HFFc6 (cell line): ENCODE data around the gene IDI1. TPM values are rescaled to one million over a fixed set of nuclear protein-coding genes. Genes with fewer than 3 reads are reported as not detected.
A peak's percentile ranks its signal among the peaks of the same experiment; 100 is the strongest.

Experiments used
- DNase-seq: peaks from one replicate; pipeline ENCODE4 v3.0.0-alpha.2; 2018
- H3K27ac Mint-ChIP-seq: 2 replicates; pipeline ENCODE4 v1.8.0; 2020; ENCODE audit warnings: mild to moderate bottlenecking, mixed read lengths
- H3K27me3 Mint-ChIP-seq: 2 replicates; pipeline ENCODE4 v1.8.0; 2021; ENCODE audit warnings: mild to moderate bottlenecking, moderate library complexity, mixed read lengths; ENCODE audit not compliant: insufficient read depth
- H3K36me3 Mint-ChIP-seq: 2 replicates; pipeline ENCODE4 v1.8.0; 2021; ENCODE audit warnings: low read depth, mixed read lengths
- H3K4me1 Mint-ChIP-seq: 2 replicates; pipeline ENCODE4 v1.8.0; 2020; ENCODE audit warnings: low read depth, mixed read lengths
- H3K4me3 Mint-ChIP-seq: 2 replicates; pipeline ENCODE4 v1.8.0; 2020; ENCODE audit warnings: mild to moderate bottlenecking, moderate library complexity, mixed read lengths
- H3K9me3 Mint-ChIP-seq: 2 replicates; pipeline ENCODE4 v1.8.0; 2020; ENCODE audit warnings: mild to moderate bottlenecking, mixed read lengths
- CTCF ChIP-seq: fragments of 200-600 bp; sonication (generic); IDR thresholded peaks from 2 replicates; pipeline ENCODE4 v1.5.0; 2021; ENCODE audit warnings: antibody characterized with exemption, mild to moderate bottlenecking
- total RNA-seq, 6 experiments: library from RNA; stranded (reverse); fragmentation: NEBNext Ultra II Directional; extraction: Animal tissue kit (Norgen Biotek cat#: 25700); gene quantifications; 2 replicates in 1 of 6; 3 replicates in 5 of 6; pipeline ENCODE4 v1.2.3, GENCODE V29; 2021

IDI1 gene
- total RNA-seq, 6 experiments from 2014 or later: 17.5 to 22.8 (median 20.2) TPM

GRCh38 chr10:1084011-1084950 is 35.4 kb upstream of the IDI1 start:
- Mint-ChIP-seq H3K36me3 (peaks cover 49% of the 10 kb centered on the region), H3K27ac (no peak overlapping the region), H3K9me3 (no peaks in the 10 kb centered on the region), H3K4me3 (no peak overlapping the region), H3K27me3 (no peaks in the 10 kb centered on the region; the same call in 1 of the 2 replicates), H3K4me1 (no peaks in the 10 kb centered on the region)
- no peak for DNase-seq
- no peak for TF ChIP-seq CTCF

DNA sequence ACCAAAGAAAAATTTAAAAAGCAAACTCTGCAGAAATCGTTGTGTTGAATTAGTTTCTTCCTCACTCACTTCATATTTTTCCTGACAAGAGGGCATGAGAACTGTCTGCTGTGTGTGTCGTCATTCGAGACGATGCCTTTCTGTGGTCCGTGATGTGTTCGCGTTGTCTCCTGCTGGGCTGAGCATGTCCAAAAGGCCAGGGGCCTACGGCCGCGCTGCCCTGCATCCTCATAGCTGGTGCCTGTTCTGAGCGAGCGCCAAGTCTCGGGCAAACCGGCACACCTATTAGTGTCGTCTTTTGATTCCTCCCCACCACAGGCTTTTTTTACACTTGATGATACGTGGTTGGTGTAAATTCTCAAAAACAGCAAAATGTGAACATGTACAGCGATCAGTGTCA is 34.7 kb upstream of the IDI1 start:
- no peaks in the 10 kb centered on the region for H3K4me1 Mint-ChIP-seq
- peaks cover 47% of the 10 kb centered on the region for H3K36me3 Mint-ChIP-seq
- TF ChIP-seq CTCF: no peak
- DNase-seq: no peak
- no peak overlapping the region for H3K4me3 Mint-ChIP-seq
- no peaks in the 10 kb centered on the region; the same call in 1 of the 2 replicates for H3K27me3 Mint-ChIP-seq
- H3K27ac Mint-ChIP-seq: no peak overlapping the region
- H3K9me3 Mint-ChIP-seq: no peaks in the 10 kb centered on the region

- peaks cover 21% of the 10 kb centered on the region for H3K36me3 Mint-ChIP-seq
- TF ChIP-seq CTCF: no peak
- H3K27me3 Mint-ChIP-seq: no peaks in the 10 kb centered on the region; the same call in none of the 2 replicates
- DNase-seq: no peak
- no peaks in the 10 kb centered on the region for H3K9me3 Mint-ChIP-seq
- no peak overlapping the region for H3K27ac Mint-ChIP-seq
- no peak overlapping the region for H3K4me3 Mint-ChIP-seq
- no peaks in the 10 kb centered on the region for H3K4me1 Mint-ChIP-seq
Measured at GRCh38 chr10:1078668-1079067, 29.7 kb upstream of the IDI1 start.

- no peak overlapping the region for H3K4me3 Mint-ChIP-seq
- peaks cover 6% of the 10 kb centered on the region; the same call in 1 of the 2 replicates for H3K36me3 Mint-ChIP-seq
- H3K27me3 Mint-ChIP-seq: no peaks in the 10 kb centered on the region; the same call in 1 of the 2 replicates
- DNase-seq: no peak
- H3K27ac Mint-ChIP-seq: no peak overlapping the region
- peak; percentile 41 for TF ChIP-seq CTCF
- peaks cover 10% of the 10 kb centered on the region for H3K4me1 Mint-ChIP-seq
- no peaks in the 10 kb centered on the region for H3K9me3 Mint-ChIP-seq
Measured at GRCh38 chr10:1074748-1075308, 25.9 kb upstream of the IDI1 start.

DNA sequence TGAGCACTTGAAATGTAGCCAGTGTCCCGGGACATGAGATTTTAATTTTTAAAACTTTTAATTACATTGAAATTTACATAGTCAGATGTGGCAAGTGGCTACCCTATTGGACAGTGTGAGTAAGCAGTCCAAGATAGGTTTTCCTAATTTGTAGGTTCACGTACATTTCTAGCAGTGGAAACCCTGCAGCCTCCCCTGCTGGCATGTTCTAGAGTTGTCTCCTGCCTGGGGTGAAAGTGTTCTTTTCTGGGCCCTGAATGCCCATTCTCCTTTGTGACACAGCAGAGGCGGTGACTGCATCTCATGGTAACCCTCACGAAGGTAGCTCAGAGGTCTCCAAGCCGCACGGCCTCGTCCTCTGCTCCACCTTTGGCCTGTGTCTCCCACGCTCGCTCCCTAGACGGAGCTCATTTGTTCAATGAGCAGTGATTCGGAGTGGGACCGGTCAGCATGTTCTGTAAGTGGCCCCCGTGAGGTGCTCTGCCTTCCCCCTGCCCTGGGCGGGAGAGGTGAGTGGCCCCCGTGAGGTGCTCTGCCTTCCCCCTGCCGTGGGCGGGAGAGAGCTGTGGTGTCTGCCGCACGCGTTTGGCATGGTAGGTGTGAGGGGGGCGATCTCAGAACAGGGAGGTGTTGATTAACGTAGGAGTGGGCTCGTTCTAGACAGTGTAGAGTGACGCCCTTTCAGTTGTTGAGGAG is 25.3 kb upstream of the IDI1 start:
- peak; percentile 39 for TF ChIP-seq CTCF
- no peak for DNase-seq
- Mint-ChIP-seq H3K9me3 (no peaks in the 10 kb centered on the region), H3K27me3 (no peaks in the 10 kb centered on the region; the same call in 1 of the 2 replicates), H3K4me3 (no peak overlapping the region), H3K27ac (no peak overlapping the region), H3K36me3 (peaks cover 4% of the 10 kb centered on the region; the same call in 1 of the 2 replicates), H3K4me1 (peaks cover 16% of the 10 kb centered on the region)
